Neuron (in vitro differentiated cells): ENCODE measurements around the gene TMSB15A.
"Not testable (repeated sequence)": the region's sequence is repeated elsewhere in the genome, so short reads cannot be mapped to it uniquely, and the experiment has no call there.

Source experiments
- H2AFZ ChIP-seq: one replicate; pipeline ENCODE4 v1.6.1; 2013; ENCODE audit warnings: low read depth, mild to moderate bottlenecking, inconsistent platforms, low read length, moderate library complexity
- H3K27me3 ChIP-seq: one replicate; pipeline ENCODE4 v1.6.1; 2013; ENCODE audit warnings: low read length; ENCODE audit not compliant: insufficient read depth
- H3K36me3 ChIP-seq: one replicate; pipeline ENCODE4 v1.6.1; 2013; ENCODE audit warnings: low read length; ENCODE audit not compliant: insufficient read depth
- H3K4me1 ChIP-seq: one replicate; pipeline ENCODE4 v1.6.1; 2013; ENCODE audit warnings: low read length; ENCODE audit not compliant: insufficient read depth
- H3K4me3 ChIP-seq: 2 replicates; pipeline ENCODE4 v1.5.1; 2013; ENCODE audit warnings: mild to moderate bottlenecking, low read length, moderate library complexity
- H3K9me3 ChIP-seq: one replicate; pipeline ENCODE4 v1.6.1; 2013; ENCODE audit warnings: low read length

TMSB15A gene

DNA sequence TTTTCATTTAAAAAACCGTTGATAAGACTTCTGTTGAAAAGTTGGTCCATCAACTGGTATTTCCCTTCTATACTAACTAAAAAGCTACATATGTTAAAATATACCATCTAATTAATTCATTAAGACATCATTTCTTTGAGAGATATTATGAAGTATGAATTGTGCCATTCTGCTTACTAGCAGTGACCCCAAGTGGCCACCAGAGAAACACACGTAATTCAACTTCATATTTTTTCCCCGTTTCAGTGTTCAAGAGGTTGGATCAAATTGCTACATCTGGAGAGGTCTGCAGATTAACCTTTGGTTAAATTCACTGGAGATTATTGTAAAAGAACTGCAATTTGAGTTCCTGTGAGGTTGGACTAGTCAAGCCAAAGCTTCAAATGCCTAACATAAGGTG lies 46.3 kb downstream of the TMSB15A start:
- H3K36me3 ChIP-seq, H3K4me1 ChIP-seq, H3K27me3 ChIP-seq, H3K9me3 ChIP-seq, H3K4me3 ChIP-seq, H2AFZ ChIP-seq: not testable (repeated sequence)
